Activated CD4-positive, alpha-beta T cell treated with anti-CD3 and anti-CD28 coated beads, Interleukin-2, amount 10 ng/mL, durations not matched to agents 24 days and 14 days (primary cell): Measurements from ENCODE around the gene MUC7. TPM values are rescaled to one million over a fixed set of nuclear protein-coding genes. Genes with fewer than 3 reads are reported as not detected.

Experiments
- DNase-seq: peaks from one replicate; pipeline ENCODE4 v3.0.0; 2022
- H3K27ac Mint-ChIP-seq: one replicate; pipeline ENCODE4 v1.8.0; 2022; ENCODE audit warnings: mild to moderate bottlenecking, mixed read lengths
- H3K27me3 Mint-ChIP-seq: one replicate; pipeline ENCODE4 v1.8.0; 2022; ENCODE audit warnings: mixed read lengths
- H3K36me3 Mint-ChIP-seq: one replicate; pipeline ENCODE4 v1.8.0; 2022; ENCODE audit warnings: low read depth, mild to moderate bottlenecking, mixed read lengths
- H3K4me1 Mint-ChIP-seq: one replicate; pipeline ENCODE4 v1.8.0; 2021; ENCODE audit warnings: mixed read lengths
- H3K4me3 Mint-ChIP-seq: one replicate; pipeline ENCODE4 v1.8.0; 2022; ENCODE audit warnings: mild to moderate bottlenecking, moderate library complexity, mixed read lengths
- H3K9me3 Mint-ChIP-seq: one replicate; pipeline ENCODE4 v1.8.0; 2021; ENCODE audit warnings: mixed read lengths
- intact Hi-C: fragments of 100-400 bp; cut with micrococcal nuclease; formaldehyde crosslinking; loops from one replicate; pipeline ENCODE4 v1.15.1; 2023
- total RNA-seq: library from RNA; stranded (reverse); gene quantifications from 2 replicates; pipeline ENCODE4 v1.2.3, GENCODE V29; 2022

Gene MUC7
- total RNA-seq, 1 donor from 2014 or later, result not detected

DNA sequence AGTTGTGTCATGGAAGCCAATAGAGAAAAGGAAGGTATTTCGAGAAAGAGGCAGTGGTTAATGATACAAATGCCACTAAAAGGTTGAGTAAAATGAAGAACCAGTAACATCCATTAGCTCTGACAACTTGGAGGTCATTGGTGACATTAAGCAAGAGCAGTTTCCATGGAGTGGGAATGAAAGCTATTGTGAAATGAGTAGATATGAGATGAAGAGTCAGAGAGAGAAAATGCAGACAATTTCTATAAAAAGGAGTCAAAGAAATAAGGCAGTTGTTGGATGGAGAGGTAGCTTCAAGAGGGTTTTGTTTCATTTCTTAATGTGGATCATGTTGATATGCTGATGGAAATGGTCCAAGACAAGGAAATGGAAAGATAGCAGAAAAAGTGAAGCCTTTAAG is 36.8 kb downstream of the MUC7 start:
- intact Hi-C loops, result no loop called here
- no peaks in the 10 kb centered on the region for H3K9me3 Mint-ChIP-seq

DNA sequence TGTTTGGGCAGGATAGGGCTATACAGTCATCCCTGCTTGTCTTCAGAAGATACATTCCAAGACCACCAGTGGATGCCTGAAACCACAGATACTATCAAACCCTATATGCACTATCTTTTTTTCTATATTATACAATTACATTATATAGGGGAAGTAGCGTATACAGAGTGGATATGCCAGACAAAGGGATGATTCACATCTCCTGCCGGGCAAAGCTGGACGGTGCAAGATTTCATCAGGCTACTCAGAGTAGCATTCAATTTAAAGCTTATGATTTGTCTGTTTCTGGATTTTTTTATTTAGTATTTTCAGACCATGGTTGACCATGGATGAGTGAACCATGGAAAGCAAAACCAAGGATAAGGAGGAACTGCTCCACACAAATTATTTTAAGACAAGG is 39.4 kb downstream of the MUC7 start:
- H3K27ac Mint-ChIP-seq, result no peak overlapping the region
- intact Hi-C loops, result no loop called here
- H3K4me3 Mint-ChIP-seq, result no peak overlapping the region
- H3K27me3 Mint-ChIP-seq, result peaks cover 2% of the 10 kb centered on the region
- no peaks in the 10 kb centered on the region for H3K9me3 Mint-ChIP-seq
- no peaks in the 10 kb centered on the region for H3K36me3 Mint-ChIP-seq
- no peaks in the 10 kb centered on the region for H3K4me1 Mint-ChIP-seq
- no peak for DNase-seq

More for the DNA sequence above, 36.8 kb downstream of the MUC7 start:
- H3K27me3 Mint-ChIP-seq, result no peaks in the 10 kb centered on the region
- DNase-seq, result no peak
- H3K4me1 Mint-ChIP-seq, result no peaks in the 10 kb centered on the region
- no peak overlapping the region for H3K4me3 Mint-ChIP-seq
- no peaks in the 10 kb centered on the region for H3K36me3 Mint-ChIP-seq
- H3K27ac Mint-ChIP-seq, result no peak overlapping the region

DNA sequence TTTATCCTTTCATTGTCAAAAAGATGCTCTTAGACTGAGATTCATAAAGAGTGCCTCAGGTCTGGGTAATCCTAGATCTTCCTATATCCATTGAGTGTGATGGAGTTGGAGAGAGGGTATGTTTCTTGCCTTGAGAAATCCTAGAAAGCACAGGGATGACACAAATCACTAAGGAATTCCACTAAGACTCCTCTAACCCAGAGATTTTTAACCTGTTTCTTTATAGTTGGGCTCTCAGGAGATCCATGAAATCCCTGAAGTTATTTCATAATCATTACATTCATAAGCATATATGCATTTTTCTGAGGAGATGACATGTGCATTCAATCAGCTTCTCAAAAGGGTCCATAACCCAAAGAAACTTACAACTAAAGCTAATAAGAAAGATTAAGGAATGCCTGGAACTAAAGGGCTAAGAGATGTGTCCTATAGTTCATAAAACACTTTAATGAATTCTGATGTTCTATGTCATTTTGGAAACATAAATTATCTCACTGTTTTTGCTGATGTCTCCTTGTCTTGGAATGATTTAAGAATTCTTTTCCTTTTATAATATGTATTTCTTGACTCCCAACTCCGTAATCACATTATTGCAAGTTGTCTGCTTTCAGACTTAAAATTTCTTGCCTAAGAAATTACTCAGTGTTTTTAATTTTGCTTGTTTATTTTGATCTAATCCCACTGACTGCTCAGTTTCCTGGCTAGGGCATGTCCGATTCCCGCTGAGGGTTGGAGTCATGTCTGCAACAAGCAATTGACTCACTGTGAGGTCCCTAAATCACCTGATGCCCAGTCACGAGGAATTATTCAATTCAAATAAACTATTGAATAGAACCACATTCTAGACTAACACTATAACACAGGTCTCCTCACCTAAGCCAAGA is 43.6 kb downstream of the MUC7 start:
- no peak for DNase-seq
- intact Hi-C loops, result no loop called here
- H3K4me3 Mint-ChIP-seq, result no peak overlapping the region
- no peaks in the 10 kb centered on the region for H3K36me3 Mint-ChIP-seq
- peaks cover 2% of the 10 kb centered on the region for H3K27me3 Mint-ChIP-seq
- no peaks in the 10 kb centered on the region for H3K9me3 Mint-ChIP-seq
- H3K4me1 Mint-ChIP-seq, result no peaks in the 10 kb centered on the region
- no peak overlapping the region for H3K27ac Mint-ChIP-seq

DNA sequence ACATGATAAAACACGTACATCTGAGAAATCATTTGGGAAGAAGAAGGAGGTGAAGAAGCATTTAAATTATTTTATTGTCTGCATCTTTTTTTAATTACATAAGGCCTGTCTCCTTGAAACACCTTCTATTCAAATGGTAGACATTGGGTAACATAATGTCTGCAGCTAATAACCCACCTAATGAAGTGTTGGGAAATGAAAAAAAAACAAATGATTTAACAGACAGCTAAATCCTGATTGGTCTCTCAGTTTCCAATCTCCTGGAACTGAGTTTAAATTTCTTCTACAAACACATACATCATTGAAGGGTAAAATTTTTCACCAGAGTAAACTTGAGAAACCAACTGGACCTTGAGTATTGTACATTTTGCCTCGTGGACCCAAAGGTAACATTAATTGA is 46.3 kb downstream of the MUC7 start, which contains the start of gene AMTN:
Gene AMTN (plus strand): TSS at position 301 of the 400 bp plus-strand sequence. CDS start 209 bp downstream, outside the sequence.
- no peaks in the 10 kb centered on the region for H3K4me1 Mint-ChIP-seq

DNA sequence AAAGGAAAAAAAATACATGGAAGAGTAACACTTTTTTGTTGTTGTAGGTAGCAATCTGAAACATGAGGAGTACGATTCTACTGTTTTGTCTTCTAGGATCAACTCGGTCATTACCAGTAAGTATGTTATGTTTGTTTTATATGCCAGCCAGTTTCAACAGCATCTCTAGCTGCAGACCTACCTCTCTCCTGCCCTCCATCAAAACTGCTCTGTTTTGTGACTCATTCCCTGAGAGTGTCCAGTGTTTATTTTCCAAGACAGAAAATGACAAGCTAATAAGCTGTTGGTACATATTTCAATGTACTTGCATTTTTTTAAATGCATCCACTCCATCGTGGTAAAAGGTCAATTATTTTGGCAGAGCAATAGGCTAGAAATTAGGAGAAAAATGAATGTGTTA is 46.7 kb downstream of the MUC7 start:
- Mint-ChIP-seq H3K27me3 (peaks cover 2% of the 10 kb centered on the region), H3K27ac (no peak overlapping the region), H3K4me1 (no peaks in the 10 kb centered on the region), H3K9me3 (no peaks in the 10 kb centered on the region), H3K36me3 (no peaks in the 10 kb centered on the region), H3K4me3 (no peak overlapping the region)
- intact Hi-C loops, result no loop called here
- no peak for DNase-seq

More for the DNA sequence above, 46.3 kb downstream of the MUC7 start, which contains the start of gene AMTN:
- Mint-ChIP-seq H3K9me3 (no peaks in the 10 kb centered on the region), H3K4me3 (no peak within 1 kb of the TSS), H3K36me3 (no peaks in the 10 kb centered on the region), H3K27ac (no peak within 1 kb of the TSS), H3K27me3 (peaks cover 2% of the 10 kb centered on the region)
- intact Hi-C loops, result no loop called here
- DNase-seq, result no peak

DNA sequence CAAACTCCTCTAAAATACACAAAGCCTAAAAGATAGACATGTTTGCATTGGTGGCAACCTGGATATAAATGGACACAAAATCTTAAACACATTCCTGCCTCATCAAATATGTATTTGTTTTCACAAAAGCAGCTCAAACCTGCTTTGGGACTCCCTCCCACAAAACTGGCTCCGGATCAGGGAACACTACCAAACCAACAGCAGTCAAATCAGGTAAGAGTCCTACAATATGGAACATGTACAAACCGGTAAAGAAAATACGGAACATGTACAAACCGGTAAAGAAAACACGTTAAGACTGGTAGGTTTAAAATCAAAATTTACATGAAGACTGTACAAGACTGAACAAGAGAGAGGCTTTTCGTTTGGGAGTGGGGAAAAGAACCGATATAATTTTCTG is 50.6 kb downstream of the MUC7 start:
- no peaks in the 10 kb centered on the region for H3K27me3 Mint-ChIP-seq
- no peak overlapping the region for H3K27ac Mint-ChIP-seq
- H3K4me1 Mint-ChIP-seq, result no peaks in the 10 kb centered on the region
- no peak for DNase-seq
- H3K9me3 Mint-ChIP-seq, result no peaks in the 10 kb centered on the region
- intact Hi-C loops, result no loop called here
- H3K4me3 Mint-ChIP-seq, result no peak overlapping the region
- H3K36me3 Mint-ChIP-seq, result no peaks in the 10 kb centered on the region

DNA sequence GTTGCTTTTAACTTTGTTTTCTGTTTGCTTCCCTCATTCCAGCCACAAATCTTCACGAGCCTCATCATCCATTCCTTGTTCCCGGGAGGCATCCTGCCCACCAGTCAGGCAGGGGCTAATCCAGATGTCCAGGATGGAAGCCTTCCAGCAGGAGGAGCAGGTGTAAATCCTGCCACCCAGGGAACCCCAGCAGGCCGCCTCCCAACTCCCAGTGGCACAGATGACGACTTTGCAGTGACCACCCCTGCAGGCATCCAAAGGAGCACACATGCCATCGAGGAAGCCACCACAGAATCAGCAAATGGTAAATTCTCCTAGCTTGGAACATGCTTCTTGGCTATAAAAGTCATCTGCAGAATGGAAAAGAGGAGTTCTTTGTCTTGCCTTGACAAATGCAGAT is 59.0 kb downstream of the MUC7 start:
- intact Hi-C loops, result no loop called here
- H3K9me3 Mint-ChIP-seq, result no peaks in the 10 kb centered on the region
- H3K36me3 Mint-ChIP-seq, result no peaks in the 10 kb centered on the region
- DNase-seq, result no peak
- no peak overlapping the region for H3K27ac Mint-ChIP-seq
- H3K4me1 Mint-ChIP-seq, result no peaks in the 10 kb centered on the region
- H3K4me3 Mint-ChIP-seq, result no peak overlapping the region
- H3K27me3 Mint-ChIP-seq, result peaks cover 2% of the 10 kb centered on the region

DNA sequence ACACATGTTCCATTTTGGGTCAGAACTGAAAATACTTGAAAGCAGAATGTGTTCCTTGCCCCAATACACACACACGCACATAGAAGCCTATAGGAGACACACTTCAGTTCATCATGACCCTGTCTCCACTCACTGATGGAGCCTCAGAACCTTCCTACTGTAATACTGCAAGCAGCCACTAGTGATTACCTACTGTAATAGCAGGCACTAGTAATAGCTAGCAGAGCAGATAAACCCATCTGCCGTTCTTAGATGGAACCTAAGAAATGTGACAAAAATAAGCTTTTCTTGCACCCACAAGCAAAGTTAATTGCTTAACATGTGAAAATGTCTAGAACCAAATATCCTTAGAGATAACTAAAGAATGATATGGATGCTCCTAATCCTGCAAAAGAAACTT is 60.0 kb downstream of the MUC7 start:
- Mint-ChIP-seq H3K27me3 (peaks cover 2% of the 10 kb centered on the region), H3K36me3 (no peaks in the 10 kb centered on the region), H3K4me3 (no peak overlapping the region), H3K4me1 (no peaks in the 10 kb centered on the region), H3K27ac (no peak overlapping the region), H3K9me3 (no peaks in the 10 kb centered on the region)
- intact Hi-C loops, result no loop called here
- no peak for DNase-seq

Other genes starting within 250 kb of the MUC7 start
- not detected in 2 replicates for gene FDCSP, start 246.1 kb upstream of the MUC7 start, total RNA-seq
- not detected in 2 replicates for gene CSN3, start 229.6 kb upstream of the MUC7 start, total RNA-seq
- gene CABS1, start 137.2 kb upstream of the MUC7 start, total RNA-seq, result not detected in 2 replicates
- gene SMR3A, start 111.4 kb upstream of the MUC7 start, total RNA-seq, result not detected in 2 replicates
- not detected in 2 replicates for gene SMR3B, start 89.1 kb upstream of the MUC7 start, total RNA-seq
- not detected in 2 replicates for gene OPRPN, start 74.3 kb upstream of the MUC7 start, total RNA-seq
- gene AMTN, start 46.4 kb downstream of the MUC7 start, total RNA-seq, result not detected in 2 replicates
- gene AMBN, start 120.1 kb downstream of the MUC7 start, total RNA-seq, result not detected in 2 replicates
- gene ENAM, start 156.5 kb downstream of the MUC7 start, total RNA-seq, result not detected in 2 replicates
- not detected in 2 replicates for gene JCHAIN, start 194.3 kb downstream of the MUC7 start, total RNA-seq
- 45.9 and 47.6 TPM in 2 replicates for gene UTP3, start 216.3 kb downstream of the MUC7 start, total RNA-seq
- gene RUFY3, start 249.8 kb downstream of the MUC7 start, total RNA-seq, result 11.5 and 14.8 TPM in 2 replicates